Activated CD8-positive, alpha-beta T cell treated with anti-CD3 and anti-CD28 coated beads, Interleukin-2, amount 10 ng/mL, durations not matched to agents 7 days and 5 days (primary cell): ENCODE results near the gene LPAR2. TPM values are rescaled to one million over a fixed set of nuclear protein-coding genes. Genes with fewer than 3 reads are reported as not detected.

Source experiments
- ATAC-seq: fragments of 150-1000 bp; cut with Tn5 transposase; one replicate; pipeline ENCODE4 v1.10.0; 2021; ENCODE audit warnings: moderate library complexity
- CTCF ChIA-PET: fragments of 350-600 bp; sonication (Branson Sonifier 250); formaldehyde crosslinking; loops from one replicate; lab custom pipeline; 2021; ENCODE audit warnings: antibody characterized with exemption; lab: Charles Lee
- POLR2A ChIA-PET: fragments of 350-600 bp; sonication (Branson Sonifier 250); formaldehyde crosslinking; loops from one replicate; lab custom pipeline; 2021; ENCODE audit warnings: antibody characterized with exemption; lab: Charles Lee
- DNase-seq: peaks from one replicate; pipeline ENCODE4 v3.0.0-alpha.2; 2020
- H3K27ac Mint-ChIP-seq: one replicate; pipeline ENCODE4 v1.8.0; 2021; ENCODE audit warnings: mild to moderate bottlenecking, mixed read lengths
- H3K27me3 Mint-ChIP-seq: one replicate; pipeline ENCODE4 v1.8.0; 2021; ENCODE audit warnings: low read depth, mixed read lengths
- H3K36me3 Mint-ChIP-seq: one replicate; pipeline ENCODE4 v1.8.0; 2021; ENCODE audit warnings: low read depth, mixed read lengths
- H3K4me1 Mint-ChIP-seq: one replicate; pipeline ENCODE4 v1.8.0; 2021; ENCODE audit warnings: low read depth, mixed read lengths
- H3K4me3 Mint-ChIP-seq: one replicate; pipeline ENCODE4 v1.8.0; 2021; ENCODE audit warnings: mild to moderate bottlenecking, mixed read lengths
- H3K9me3 Mint-ChIP-seq: one replicate; pipeline ENCODE4 v1.8.0; 2022; ENCODE audit warnings: mixed read lengths; ENCODE audit not compliant: insufficient read depth
- total RNA-seq, 2 experiments: library from RNA; stranded (reverse); gene quantifications; one replicate each; pipeline ENCODE4 v1.2.3, GENCODE V29; 2021

The LPAR2 gene
- total RNA-seq, 2 experiments from 2014 or later = 44.8 to 50.8 TPM

- POLR2A ChIA-PET = interaction anchor here (0.6 to 0.7 kb wide), 2 partner anchors 51 to 84 kb away, joined by 3 to 4 read pairs; no protein-coding TSS in a partner anchor
- Mint-ChIP-seq H3K27me3 (no peaks in the 10 kb centered on the region), H3K9me3 (no peaks in the 10 kb centered on the region), H3K27ac (peak overlapping the region; percentile 94), H3K36me3 (peaks cover 53% of the 10 kb centered on the region), H3K4me1 (peaks cover 21% of the 10 kb centered on the region), H3K4me3 (peak overlapping the region; percentile 98)
- CTCF ChIA-PET = no interaction called here
- DNase-seq (peak; percentile 63), ATAC-seq (peak; percentile 28)
These were observed 14.6 kb upstream of the LPAR2 start for GRCh38 chr19:19642506-19643157.

GRCh38 chr19:19637523-19638251 is 9.7 kb upstream of the LPAR2 start:
- ATAC-seq (no peak), DNase-seq (no peak)
- CTCF ChIA-PET = no interaction called here

GRCh38 chr19:19637186-19637522 is 9.1 kb upstream of the LPAR2 start:
- H3K36me3 Mint-ChIP-seq = peaks cover 71% of the 10 kb centered on the region
- no peak for DNase-seq
- H3K9me3 Mint-ChIP-seq = no peaks in the 10 kb centered on the region
- ATAC-seq = no peak
- H3K27ac Mint-ChIP-seq = no peak overlapping the region
- POLR2A ChIA-PET = no interaction called here
- CTCF ChIA-PET = no interaction called here
- peaks cover 32% of the 10 kb centered on the region for H3K4me1 Mint-ChIP-seq
- H3K4me3 Mint-ChIP-seq = no peak overlapping the region
- no peaks in the 10 kb centered on the region for H3K27me3 Mint-ChIP-seq

More at GRCh38 chr19:19637523-19638251, 9.7 kb upstream of the LPAR2 start:
- POLR2A ChIA-PET = interaction anchor here (0.6 kb wide), 1 partner anchor 63 kb away, joined by 3 read pairs; no protein-coding TSS in a partner anchor
- Mint-ChIP-seq H3K9me3 (no peaks in the 10 kb centered on the region), H3K4me1 (peaks cover 33% of the 10 kb centered on the region), H3K4me3 (no peak overlapping the region), H3K27ac (no peak overlapping the region), H3K36me3 (peaks cover 71% of the 10 kb centered on the region), H3K27me3 (no peaks in the 10 kb centered on the region)

- ChIA-PET CTCF (no interaction called here), POLR2A (no interaction called here)
- ATAC-seq (no peak), DNase-seq (no peak)
- Mint-ChIP-seq H3K36me3 (peaks cover 67% of the 10 kb centered on the region), H3K27me3 (no peaks in the 10 kb centered on the region), H3K4me3 (no peak overlapping the region), H3K27ac (no peak overlapping the region), H3K9me3 (no peaks in the 10 kb centered on the region), H3K4me1 (peaks cover 27% of the 10 kb centered on the region)
These were observed 8.7 kb upstream of the LPAR2 start for GRCh38 chr19:19636573-19637185.

GRCh38 chr19:19635313-19635702 is 7.3 kb upstream of the LPAR2 start:
- H3K36me3 Mint-ChIP-seq = peaks cover 69% of the 10 kb centered on the region
- no peaks in the 10 kb centered on the region for H3K27me3 Mint-ChIP-seq
- ChIA-PET CTCF (interaction anchor here (0.7 kb wide), 1 partner anchor 103 kb away, joined by 3 read pairs; no protein-coding TSS in a partner anchor), POLR2A (no interaction called here)
- H3K4me3 Mint-ChIP-seq = no peak overlapping the region
- no peak for DNase-seq
- no peak overlapping the region for H3K27ac Mint-ChIP-seq
- H3K4me1 Mint-ChIP-seq = peaks cover 24% of the 10 kb centered on the region
- no peak for ATAC-seq
- no peaks in the 10 kb centered on the region for H3K9me3 Mint-ChIP-seq

GRCh38 chr19:19634516-19635312 is 6.7 kb upstream of the LPAR2 start:
- Mint-ChIP-seq H3K4me3 (no peak overlapping the region), H3K27me3 (no peaks in the 10 kb centered on the region), H3K9me3 (no peaks in the 10 kb centered on the region), H3K27ac (no peak overlapping the region), H3K4me1 (peaks cover 20% of the 10 kb centered on the region), H3K36me3 (peaks cover 68% of the 10 kb centered on the region)
- ATAC-seq = no peak
- POLR2A ChIA-PET = no interaction called here
- CTCF ChIA-PET = interaction anchor here (2.0 kb wide), 1 partner anchor 103 kb away, joined by 6 read pairs; no protein-coding TSS in a partner anchor
- DNase-seq = no peak

- Mint-ChIP-seq H3K36me3 (peaks cover 69% of the 10 kb centered on the region), H3K4me1 (peaks cover 20% of the 10 kb centered on the region), H3K9me3 (no peaks in the 10 kb centered on the region), H3K4me3 (no peak overlapping the region), H3K27ac (no peak overlapping the region), H3K27me3 (no peaks in the 10 kb centered on the region)
- CTCF ChIA-PET = interaction anchor here (1.0 to 2.0 kb wide), 2 partner anchors 79 to 102 kb away, joined by 5 to 6 read pairs; no protein-coding TSS in a partner anchor
- DNase-seq (no peak), ATAC-seq (no peak)
- POLR2A ChIA-PET = no interaction called here
These were observed 5.9 kb upstream of the LPAR2 start for GRCh38 chr19:19633711-19634515.

- ATAC-seq (no peak), DNase-seq (no peak)
- Mint-ChIP-seq H3K36me3 (peaks cover 67% of the 10 kb centered on the region), H3K27ac (peak overlapping the region; percentile 53), H3K27me3 (no peaks in the 10 kb centered on the region), H3K9me3 (no peaks in the 10 kb centered on the region), H3K4me3 (no peak overlapping the region), H3K4me1 (peaks cover 28% of the 10 kb centered on the region)
- ChIA-PET POLR2A (no interaction called here), CTCF (interaction anchor here (2.0 kb wide), 1 partner anchor 100 kb away, joined by 6 read pairs; no protein-coding TSS in a partner anchor)
These were observed 4.6 kb upstream of the LPAR2 start for GRCh38 chr19:19632661-19633060.

- peaks cover 70% of the 10 kb centered on the region for H3K36me3 Mint-ChIP-seq
- H3K27me3 Mint-ChIP-seq = no peaks in the 10 kb centered on the region
- H3K4me3 Mint-ChIP-seq = no peak overlapping the region
- H3K27ac Mint-ChIP-seq = no peak overlapping the region
- POLR2A ChIA-PET = interaction anchor here (1.3 kb wide), 1 partner anchor 14 kb away, joined by 4 read pairs; no protein-coding TSS in a partner anchor
- peaks cover 41% of the 10 kb centered on the region for H3K4me1 Mint-ChIP-seq
- H3K9me3 Mint-ChIP-seq = no peaks in the 10 kb centered on the region
- CTCF ChIA-PET = interaction anchor here (0.8 to 1.0 kb wide), 2 partner anchors 99 kb away, joined by 3 read pairs; no protein-coding TSS in a partner anchor
- DNase-seq (no peak), ATAC-seq (no peak)
These were observed 3.3 kb upstream of the LPAR2 start for GRCh38 chr19:19631346-19631745.

- H3K27ac Mint-ChIP-seq = no peak overlapping the region
- no peaks in the 10 kb centered on the region for H3K9me3 Mint-ChIP-seq
- no peaks in the 10 kb centered on the region for H3K27me3 Mint-ChIP-seq
- DNase-seq (no peak), ATAC-seq (no peak)
- CTCF ChIA-PET = no interaction called here
- POLR2A ChIA-PET = interaction anchor here (0.6 to 1.3 kb wide), 2 partner anchors 13 to 279 kb away, joined by 3 to 4 read pairs; no protein-coding TSS in a partner anchor
- peaks cover 66% of the 10 kb centered on the region for H3K36me3 Mint-ChIP-seq
- peaks cover 47% of the 10 kb centered on the region for H3K4me1 Mint-ChIP-seq
- H3K4me3 Mint-ChIP-seq = no peak overlapping the region
These were observed 2.4 kb upstream of the LPAR2 start for GRCh38 chr19:19630426-19630825.

GRCh38 chr19:19630062-19630414 is 2.0 kb upstream of the LPAR2 start:
- ChIA-PET CTCF (no interaction called here), POLR2A (no interaction called here)
- no peak for DNase-seq
- ATAC-seq = no peak
- Mint-ChIP-seq H3K36me3 (peaks cover 62% of the 10 kb centered on the region), H3K4me1 (peaks cover 45% of the 10 kb centered on the region), H3K4me3 (no peak overlapping the region), H3K27me3 (no peaks in the 10 kb centered on the region), H3K27ac (no peak overlapping the region), H3K9me3 (no peaks in the 10 kb centered on the region)
